K562 (cell line): ENCODE results near the gene ANKRD13C. TPM values are rescaled to one million over a fixed set of nuclear protein-coding genes. Genes with fewer than 3 reads are reported as not detected.

Experiments used
- ATAC-seq: fragments of 200-7000 bp; cut with Tn5 transposase; 3 replicates; pipeline ENCODE4 v1.9.1; 2020; ENCODE audit warnings: moderate library complexity
- BruUV-seq: library from RNA; stranded (reverse); fragments of 400-500 nt; replicated peaks from 2 replicates; lab custom pipeline; 2021; lab: Mats Ljungman, UMichigan
- CTCF ChIA-PET: fragments of 300-600 bp; formaldehyde crosslinking; extraction: SDS; loops from one replicate; lab custom pipeline; 2021; ENCODE audit warnings: low intra/inter-chr PET ratio; lab: Yijun Ruan, JAX
- POLR2A ChIA-PET: fragments of 300-600, 350-650 bp; sonication (Branson Sonifier 250); formaldehyde crosslinking; extraction: SDS; loops from one replicate; lab custom pipeline; 2021; ENCODE audit warnings: antibody characterized with exemption, inconsistent platforms; lab: Yijun Ruan, JAX
- DNase-seq, 4 experiments: peaks; one replicate each; pipeline versions ENCODE4 v3.0.0 to v3.0.0-alpha.2; 2011 to 2018; ENCODE audit warnings: low spot score in 3 of 4, mixed read lengths in 3 of 4; ENCODE audit errors: extremely low read depth in 1 of 4
- FAIRE-seq: peaks from 2 replicates; lab custom pipeline; 2011; peaks lifted over from hg19 to GRCh38; lab: Jason Lieb, UNC
- H2AFZ ChIP-seq: 2 replicates; pipeline ENCODE4 v1.6.0; 2011; ENCODE audit warnings: low read depth, low read length, control low read depth, inconsistent platforms
- H3K27ac ChIP-seq: fragments of 200-600 bp; 3 replicates; pipeline ENCODE4 v1.8.0; 2011; ENCODE audit warnings: low read depth, mild to moderate bottlenecking, control low read depth, inconsistent platforms, low read length, moderate library complexity, mixed read lengths; ENCODE audit errors: extremely low read depth
- H3K27me3 ChIP-seq, 2 experiments: fragments of 300-600 bp in 1 of 2; 2 replicates in 1 of 2; 3 replicates in 1 of 2; pipeline versions ENCODE4 v1.6.0 to v1.8.0; 2011; ENCODE audit warnings: inconsistent platforms in 2 of 2, low read length in 2 of 2, mild to moderate bottlenecking in 1 of 2, mixed read lengths in 1 of 2, moderate library complexity in 1 of 2; ENCODE audit not compliant: control insufficient read depth in 2 of 2, insufficient read depth in 2 of 2
- H3K36me3 ChIP-seq: fragments of 300-600 bp; 3 replicates; pipeline ENCODE4 v1.8.0; 2011; ENCODE audit warnings: mild to moderate bottlenecking, low read length, inconsistent platforms; ENCODE audit not compliant: control insufficient read depth, insufficient read depth
- H3K4me1 ChIP-seq, 2 experiments: fragments of 200-600 bp in 1 of 2; replicated peaks in 1 of 2; 2 replicates in 1 of 2; 3 replicates in 1 of 2; pipeline versions ENCODE4 v1.5.1 to v1.8.0; 2011; ENCODE audit warnings: inconsistent platforms in 2 of 2, low read length in 2 of 2, mild to moderate bottlenecking in 1 of 2, mixed read lengths in 1 of 2, moderate library complexity in 1 of 2; ENCODE audit not compliant: control insufficient read depth in 2 of 2, insufficient read depth in 2 of 2
- H3K4me2 ChIP-seq: 2 replicates; pipeline ENCODE4 v1.6.1; 2011; ENCODE audit warnings: low read length, control low read depth, inconsistent platforms, mixed read lengths; ENCODE audit not compliant: insufficient read depth
- H3K4me3 ChIP-seq: fragments of 200-600 bp; sonication (generic), shearing (Covaris generic); 2 replicates; pipeline ENCODE4 v1.5.1; 2016; ENCODE audit warnings: control low read depth, inconsistent platforms
- H3K79me2 ChIP-seq: fragments of 200-600 bp; 3 replicates; pipeline ENCODE4 v1.8.0; 2011; ENCODE audit warnings: low read length, inconsistent platforms; ENCODE audit not compliant: control insufficient read depth, insufficient read depth
- H3K9ac ChIP-seq, 2 experiments: 2 replicates each; pipeline versions ENCODE4 v1.6.0 to v1.6.1; 2011; ENCODE audit warnings: low read depth in 2 of 2, low read length in 2 of 2, control low read depth in 1 of 2, inconsistent platforms in 1 of 2, mild to moderate bottlenecking in 1 of 2, mixed read lengths in 1 of 2; ENCODE audit not compliant: insufficient read depth in 1 of 2
- H3K9me1 ChIP-seq: one replicate; pipeline ENCODE4 v1.6.0; 2011; ENCODE audit warnings: inconsistent platforms, mild to moderate bottlenecking, low read length, moderate library complexity; ENCODE audit not compliant: control insufficient read depth, insufficient read depth
- H3K9me3 ChIP-seq: replicated peaks from 2 replicates; pipeline ENCODE4 v1.5.1; 2011; ENCODE audit warnings: low read depth, low read length, inconsistent platforms; ENCODE audit not compliant: control insufficient read depth, insufficient read depth
- H4K20me1 ChIP-seq: replicated peaks from 2 replicates; pipeline ENCODE4 v1.6.1; 2011; ENCODE audit warnings: low read length, inconsistent platforms, mixed read lengths; ENCODE audit not compliant: control insufficient read depth, insufficient read depth
- BRD4 ChIP-seq: fragments of 200-600 bp; sonication (generic); IDR thresholded peaks from 2 replicates; pipeline ENCODE4 v1.6.1; 2017; ENCODE audit warnings: inconsistent platforms
- CHD1 ChIP-seq: fragments of 200-600 bp; sonication (generic); IDR thresholded peaks from one replicate; pipeline ENCODE4 v1.6.1; 2012; ENCODE audit warnings: mild to moderate bottlenecking, moderate library complexity, low read length, inconsistent platforms
- ELF4 ChIP-seq: fragments of 450-650 bp; formaldehyde crosslinking; IDR thresholded peaks from 2 replicates; pipeline ENCODE4 v1.4.0; 2022; ENCODE audit warnings: missing genetic modification characterization
- HMBOX1 ChIP-seq: sonication (generic); IDR thresholded peaks from 2 replicates; pipeline ENCODE4 v1.6.1; 2016
- HSF4 ChIP-seq: fragments of 250-450 bp; sonication (Bioruptor Pico); IDR thresholded peaks from 2 replicates; pipeline ENCODE4 v2.1.2; 2022; ENCODE audit warnings: mild to moderate bottlenecking, moderate library complexity, borderline replicate concordance
- PHF20 ChIP-seq: fragments of 450-650 bp; IDR thresholded peaks from 2 replicates; pipeline ENCODE4 v1.6.1; 2018; ENCODE audit not compliant: partially characterized antibody
- THAP12 ChIP-seq: fragments of 250-450 bp; sonication (Bioruptor Pico); IDR thresholded peaks from 2 replicates; pipeline ENCODE4 v1.9.0; 2021; ENCODE audit warnings: mild to moderate bottlenecking, inconsistent platforms
- ZFP30 ChIP-seq: fragments of 250-450 bp; sonication (Bioruptor Pico); IDR thresholded peaks from 2 replicates; pipeline ENCODE4 v1.8.0; 2022; ENCODE audit warnings: moderate library complexity, mild to moderate bottlenecking, inconsistent platforms, borderline replicate concordance
- ZNF134 ChIP-seq: fragments of 250-450 bp; sonication (Bioruptor Pico); conservative IDR thresholded peaks from 2 replicates; pipeline ENCODE4 v1.4.0; 2020
- ZNF143 ChIP-seq: sonication (generic); formaldehyde crosslinking; IDR thresholded peaks from 2 replicates; pipeline ENCODE4 v1.9.0; 2022; ENCODE audit warnings: mild to moderate bottlenecking, missing genetic modification reagents
- ZNF175 ChIP-seq: fragments of 200-800 bp; sonication (Bioruptor generic); IDR thresholded peaks from 2 replicates; pipeline ENCODE4 v1.6.1; 2016; ENCODE audit warnings: low read depth, mild to moderate bottlenecking, missing genetic modification characterization, missing compliant biosample characterization
- ZNF184 ChIP-seq: sonication (generic); formaldehyde crosslinking; IDR thresholded peaks from 2 replicates; pipeline ENCODE4 v1.5.0; 2020; ENCODE audit warnings: missing genetic modification reagents
- ZNF239 ChIP-seq: fragments of 250-450 bp; sonication (Bioruptor Pico); IDR thresholded peaks from 2 replicates; pipeline ENCODE4 v1.4.0; 2020; ENCODE audit warnings: mild to moderate bottlenecking
- ZNF445 ChIP-seq: fragments of 250-450 bp; sonication (Bioruptor Pico); IDR thresholded peaks from 2 replicates; pipeline ENCODE4 v1.4.0; 2020; ENCODE audit warnings: low read depth, mild to moderate bottlenecking, moderate library complexity
- in situ Hi-C: fragments of 300-500 bp; cut with MboI; formaldehyde crosslinking; loops from 4 replicates; pipeline ENCODE4 v1.15.0; 2018; ENCODE audit warnings: inconsistent platforms, mixed read lengths
- intact Hi-C: fragments of 100-400 bp; cut with micrococcal nuclease; formaldehyde crosslinking; loops from 2 replicates; pipeline ENCODE4 v1.14.2; 2022
- polyA plus RNA-seq, 8 experiments: library from polyadenylated mRNA; depleted of rRNA in 4 of 8; stranded (reverse) in 5 of 8; unstranded in 3 of 8; fragments of >200 nt; fragmentation: Nextera tagmentation in 2 of 8; fragmentation: Illumina TruSeq in 1 of 8; extraction: Ambion mirVana in 2 of 8; extraction: Trizol in 1 of 8; gene quantifications; 2 replicates each; pipeline versions ENCODE4 v1.2.1 to v1.2.3, GENCODE V29; 2011 to 2014; ENCODE audit warnings: inconsistent platforms in 1 of 8, missing spikeins in 1 of 8
- total RNA-seq, 7 experiments: library from RNA; depleted of rRNA in 6 of 7; stranded (reverse); fragments of >200 nt in 6 of 7; fragmentation: Illumina TruSeq in 2 of 7; extraction: Trizol in 2 of 7; gene quantifications; 2 replicates each; pipeline versions ENCODE4 v1.2.1 to v1.2.3, GENCODE V29; 2011 to 2021; ENCODE audit warnings: low replicate concordance in 1 of 7

The ANKRD13C gene
- total and polyA plus RNA-seq, 9 of the 15 experiments (the other 6 are each of a cell fraction or from before 2014, with no cell fraction given): 3.4 to 22.8 (median 12.5) TPM

DNA sequence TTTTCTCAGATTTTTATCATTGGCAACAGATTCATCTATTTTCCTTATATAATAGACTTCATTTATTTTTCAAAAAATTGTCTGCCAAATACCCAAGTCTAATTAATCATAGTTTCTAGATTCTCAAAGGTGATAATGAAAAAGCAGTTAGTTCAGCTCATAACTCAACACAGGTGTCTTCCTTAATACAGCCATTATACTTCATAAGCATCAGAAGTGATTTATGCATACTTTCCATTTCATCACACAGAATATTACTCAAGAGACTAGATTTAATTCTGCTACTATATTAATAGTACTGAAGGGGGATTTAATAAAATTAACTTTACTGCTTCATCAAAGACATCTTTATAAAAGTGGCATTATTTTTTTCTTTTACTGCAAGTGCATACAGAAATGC lies 114.6 kb downstream of the ANKRD13C start:
- H3K4me2 ChIP-seq: no peak overlapping the region
- H3K27ac ChIP-seq: no peak overlapping the region
- ATAC-seq: no peak
- no peak overlapping the region for H3K9ac ChIP-seq
- H2AFZ ChIP-seq: no peak overlapping the region
- no peaks in the 10 kb centered on the region for H3K9me3 ChIP-seq
- H3K79me2 ChIP-seq: peaks cover 35% of the 10 kb centered on the region
- DNase-seq: no peak
- POLR2A ChIA-PET: interaction anchor here (2.1 kb wide), 1 partner anchor 14 kb away, joined by 5 read pairs; no protein-coding TSS in a partner anchor
- H3K4me3 ChIP-seq: no peak overlapping the region
- no peaks in the 10 kb centered on the region for H3K4me1 ChIP-seq
- CTCF ChIA-PET: no interaction called here
- intact Hi-C loops: no loop called here
- H4K20me1 ChIP-seq: no peaks in the 10 kb centered on the region
- no peak for FAIRE-seq
- no peaks in the 10 kb centered on the region for H3K9me1 ChIP-seq
- in situ Hi-C loops: no loop called here
- no peak for TF ChIP-seq HMBOX1
- no peak for TF ChIP-seq ZNF175 (CRISPR knock-in tag)
- peaks cover 99% of the 10 kb centered on the region for H3K36me3 ChIP-seq
- no peaks in the 10 kb centered on the region for H3K27me3 ChIP-seq
- no TSS peak for BruUV-seq

DNA sequence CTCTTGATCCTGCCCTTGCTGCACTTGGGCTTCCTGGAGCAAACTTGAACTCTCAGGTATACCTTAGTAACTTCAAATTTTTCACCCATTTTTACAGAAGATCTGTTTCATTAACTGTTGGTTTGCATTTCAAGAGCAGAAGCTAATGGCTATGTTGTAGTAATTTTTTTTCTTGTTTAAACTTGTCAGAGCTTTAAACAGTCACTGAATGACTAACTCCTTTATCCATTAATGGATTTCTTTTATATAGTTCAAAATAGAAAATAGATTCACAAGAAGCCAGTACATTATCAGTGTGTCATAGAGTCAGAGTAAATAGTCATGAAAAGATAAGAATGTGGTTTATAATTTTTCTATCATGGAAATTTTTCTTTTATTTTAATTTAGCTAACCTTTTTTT lies 119.8 kb downstream of the ANKRD13C start:
- Histone ChIP-seq H3K79me2 (peaks cover 41% of the 10 kb centered on the region), H3K4me1 (no peaks in the 10 kb centered on the region), H4K20me1 (no peaks in the 10 kb centered on the region), H3K4me2 (no peak overlapping the region), H3K9me3 (no peaks in the 10 kb centered on the region), H3K27ac (no peak overlapping the region), H3K4me3 (no peak overlapping the region), H3K36me3 (peaks cover 98% of the 10 kb centered on the region), H3K9me1 (no peaks in the 10 kb centered on the region), H3K27me3 (no peaks in the 10 kb centered on the region), H3K9ac (no peak overlapping the region), H2AFZ (no peak overlapping the region)
- intact Hi-C loops (no loop called here), in situ Hi-C loops (no loop called here)
- DNase-seq: no peak
- ChIA-PET CTCF (no interaction called here), POLR2A (interaction anchor here (1.0 to 1.7 kb wide), 5 partner anchors 8 to 22 kb away, joined by 3 to 7 read pairs (median 4); partner anchors contain the start of gene SRSF11)
- BruUV-seq: no TSS peak
- ATAC-seq: no peak
- FAIRE-seq: no peak
- TF ChIP-seq ELF4 (CRISPR knock-in tag): no peak
- TF ChIP-seq ZFP30: no peak
- TF ChIP-seq THAP12 (CRISPR knock-in tag): no peak
- TF ChIP-seq ZNF239 (CRISPR knock-in tag): no peak
- TF ChIP-seq CHD1: no peak
- TF ChIP-seq BRD4: no peak
- no peak for TF ChIP-seq PHF20
- no peak for TF ChIP-seq ZNF143 (CRISPR knock-in tag)
- TF ChIP-seq HSF4 (CRISPR knock-in tag): no peak
- TF ChIP-seq ZNF184 (CRISPR knock-in tag): no peak
- TF ChIP-seq ZNF445 (CRISPR knock-in tag): no peak
- TF ChIP-seq ZNF134: no peak
